ENCODE measurements around the gene MAPK11.

MAPK11 gene

GRCh38 chr22:50269970-50270665, at the start of gene MAPK11:
Gene MAPK11 (minus strand): TSS chr22:50270380. CDS start chr22:50270292, 88 bp downstream.
- peak; percentile 39 to 53 for DNase-seq (ENCODE audit: low read depth in 2 of 2)

- DNase-seq (ENCODE audit: low read depth in 2 of 2): no peak
These were observed 49.3 kb upstream of the MAPK11 start for GRCh38 chr22:50319503-50319951.

- DNase-seq (ENCODE audit: low read depth in 2 of 2): no peak
These were observed 48.7 kb upstream of the MAPK11 start for GRCh38 chr22:50318698-50319411.

GRCh38 chr22:50318356-50318697, 48.1 kb upstream of the MAPK11 start:
- no peak for DNase-seq (ENCODE audit: low read depth in 2 of 2)

- no peak for DNase-seq (ENCODE audit: low read depth in 2 of 2)
These were observed 47.5 kb upstream of the MAPK11 start for GRCh38 chr22:50317674-50318073.

- DNase-seq (ENCODE audit: low read depth in 2 of 2): no peak
These were observed 47.0 kb upstream of the MAPK11 start for GRCh38 chr22:50317178-50317577.

GRCh38 chr22:50316114-50317065, 46.2 kb upstream of the MAPK11 start:
- DNase-seq (ENCODE audit: low read depth in 2 of 2): no peak

GRCh38 chr22:50315289-50316113, 45.3 kb upstream of the MAPK11 start:
- DNase-seq (ENCODE audit: low read depth in 2 of 2): no peak

- peak; percentile 32 to 52 for DNase-seq (ENCODE audit: low read depth in 2 of 2)
These were observed 44.5 kb upstream of the MAPK11 start for GRCh38 chr22:50314455-50315288.

GRCh38 chr22:50314081-50314454, 43.9 kb upstream of the MAPK11 start:
- no peak for DNase-seq (ENCODE audit: low read depth in 2 of 2)

GRCh38 chr22:50313600-50313999, 43.4 kb upstream of the MAPK11 start:
- DNase-seq (ENCODE audit: low read depth in 2 of 2): no peak

- no peak for DNase-seq (ENCODE audit: low read depth in 2 of 2)
These were observed 42.8 kb upstream of the MAPK11 start for GRCh38 chr22:50313021-50313420.

GRCh38 chr22:50312371-50312770, 42.2 kb upstream of the MAPK11 start:
- no peak for DNase-seq (ENCODE audit: low read depth in 2 of 2)

GRCh38 chr22:50311606-50312351, 41.6 kb upstream of the MAPK11 start:
- DNase-seq (ENCODE audit: low read depth in 2 of 2): no peak

GRCh38 chr22:50310949-50311444, 40.8 kb upstream of the MAPK11 start:
- DNase-seq (ENCODE audit: low read depth in 2 of 2): no peak

GRCh38 chr22:50310031-50310722, 40.0 kb upstream of the MAPK11 start:
- no peak for DNase-seq (ENCODE audit: low read depth in 2 of 2)

GRCh38 chr22:50309601-50309991, 39.4 kb upstream of the MAPK11 start:
- no peak for DNase-seq (ENCODE audit: low read depth in 2 of 2)

- DNase-seq (ENCODE audit: low read depth in 2 of 2): no peak
These were observed 38.9 kb upstream of the MAPK11 start for GRCh38 chr22:50308986-50309600.

- no peak for DNase-seq (ENCODE audit: low read depth in 2 of 2)
These were observed 38.4 kb upstream of the MAPK11 start for GRCh38 chr22:50308597-50308935.

All from stimulated activated CD4-positive, alpha-beta T cell treated with anti-CD3 and anti-CD28 coated beads, Interleukin-1b, Interleukin-23, amount 100 ng/mL, for 1 hour (primary cell).